Frontal cortex (tissue), 4 donors: ENCODE results near the gene DNAJC3. TPM values are rescaled to one million over a fixed set of nuclear protein-coding genes. Genes with fewer than 3 reads are reported as not detected.
"Not testable (repeated sequence)": the region's sequence is repeated elsewhere in the genome, so short reads cannot be mapped to it uniquely, and the experiment has no call there.

Experiments
- DNase-seq, 2 donors: peaks; one replicate each; pipeline ENCODE4 v3.0.0; 2012; ENCODE audit warnings: low spot score in 2 of 2
- FAIRE-seq: peaks from 2 replicates; lab custom pipeline; 2012; peaks lifted over from hg19 to GRCh38; lab: Jason Lieb, UNC
- total RNA-seq: library from RNA; depleted of rRNA; stranded (reverse); fragments of >200 nt; gene quantifications from one replicate; pipeline ENCODE4 v1.2.3, GENCODE V29; 2014
- donor health status: control.
- donor health status: control.
- donor health status: control.

DNAJC3 gene
- total RNA-seq, 1 donor from 2014 or later: 31.0 TPM

GRCh38 chr13:95710313-95710712 lies 33.4 kb downstream of the DNAJC3 start:
- DNase-seq: no peak
- FAIRE-seq: no peak

- not testable (repeated sequence) for FAIRE-seq, DNase-seq
These were observed 35.9 kb downstream of the DNAJC3 start for GRCh38 chr13:95712846-95713245.

GRCh38 chr13:95713651-95714050 lies 36.7 kb downstream of the DNAJC3 start:
- FAIRE-seq (no peak), DNase-seq (no peak)

- DNase-seq: no peak
- FAIRE-seq: no peak
These were observed 37.3 kb downstream of the DNAJC3 start for GRCh38 chr13:95714142-95714832.

GRCh38 chr13:95716231-95716630 lies 39.3 kb downstream of the DNAJC3 start:
- FAIRE-seq (no peak), DNase-seq (no peak)

- FAIRE-seq: no peak
- no peak for DNase-seq
These were observed 45.3 kb downstream of the DNAJC3 start for GRCh38 chr13:95722241-95722640.

GRCh38 chr13:95723438-95723837 lies 46.5 kb downstream of the DNAJC3 start:
- FAIRE-seq (no peak), DNase-seq (no peak)

GRCh38 chr13:95724252-95724651 lies 47.3 kb downstream of the DNAJC3 start:
- DNase-seq (no peak), FAIRE-seq (no peak)

- no peak for DNase-seq
- no peak for FAIRE-seq
These were observed 49.9 kb downstream of the DNAJC3 start for GRCh38 chr13:95726876-95727275.

- no peak for FAIRE-seq
- no peak for DNase-seq
These were observed 52.0 kb downstream of the DNAJC3 start for GRCh38 chr13:95728957-95729356.

- no peak for DNase-seq
- FAIRE-seq: no peak
These were observed 57.2 kb downstream of the DNAJC3 start for GRCh38 chr13:95734124-95734523.

- DNase-seq, FAIRE-seq: not testable (repeated sequence)
These were observed 63.4 kb downstream of the DNAJC3 start for GRCh38 chr13:95740071-95740978.

GRCh38 chr13:95740979-95741320 lies 64.0 kb downstream of the DNAJC3 start:
- FAIRE-seq (no peak), DNase-seq (no peak)

GRCh38 chr13:95741584-95742563 lies 64.9 kb downstream of the DNAJC3 start:
- FAIRE-seq: no peak
- no peak for DNase-seq

GRCh38 chr13:95743192-95743591 lies 66.3 kb downstream of the DNAJC3 start:
- FAIRE-seq: no peak
- DNase-seq: no peak

- FAIRE-seq (no peak), DNase-seq (no peak)
These were observed 68.3 kb downstream of the DNAJC3 start for GRCh38 chr13:95745289-95745688.

- no peak for FAIRE-seq
These were observed 68.8 kb downstream of the DNAJC3 start for GRCh38 chr13:95745752-95746151.

GRCh38 chr13:95749545-95749944 lies 72.6 kb downstream of the DNAJC3 start:
- DNase-seq: no peak
- FAIRE-seq: no peak

More at GRCh38 chr13:95745752-95746151, 68.8 kb downstream of the DNAJC3 start:
- DNase-seq: no peak

- DNase-seq (no peak), FAIRE-seq (no peak)
These were observed 75.7 kb downstream of the DNAJC3 start for GRCh38 chr13:95752677-95753076.

- no peak for FAIRE-seq
- DNase-seq: no peak
These were observed 77.1 kb downstream of the DNAJC3 start for GRCh38 chr13:95754069-95754468.
